NCI-H1694 (cell line): ENCODE measurements around the gene PLA2G4D.

Experiments
- DNase-seq: peaks from one replicate; lab custom pipeline; 2025; lab: John Stamatoyannopoulos, UW

PLA2G4D gene

GRCh38 chr15:42050484-42051255 is 43.7 kb downstream of the PLA2G4D start:
- DNase-seq = no peak

GRCh38 chr15:42048821-42049200 is 45.6 kb downstream of the PLA2G4D start:
- DNase-seq = no peak

- DNase-seq = no peak
These were observed 46.1 kb downstream of the PLA2G4D start for GRCh38 chr15:42048080-42048820.

GRCh38 chr15:42046597-42046996 is 47.8 kb downstream of the PLA2G4D start:
- no peak for DNase-seq

GRCh38 chr15:42045211-42045615 is 49.1 kb downstream of the PLA2G4D start:
- no peak for DNase-seq

GRCh38 chr15:42042602-42043400 is 51.6 kb downstream of the PLA2G4D start:
- no peak for DNase-seq

- DNase-seq = no peak
These were observed 56.0 kb downstream of the PLA2G4D start for GRCh38 chr15:42038401-42038800.

- DNase-seq = no peak
These were observed 56.7 kb downstream of the PLA2G4D start for GRCh38 chr15:42037656-42038055.

GRCh38 chr15:42036966-42037365 is 57.4 kb downstream of the PLA2G4D start:
- DNase-seq = no peak

GRCh38 chr15:42036112-42036905 is 58.1 kb downstream of the PLA2G4D start:
- no peak for DNase-seq

- DNase-seq = no peak
These were observed 59.0 kb downstream of the PLA2G4D start for GRCh38 chr15:42035435-42035761.

GRCh38 chr15:42034628-42035434 is 59.5 kb downstream of the PLA2G4D start:
- DNase-seq = no peak

GRCh38 chr15:42033214-42033873 is 61.0 kb downstream of the PLA2G4D start:
- DNase-seq = no peak

- DNase-seq = no peak
These were observed 61.8 kb downstream of the PLA2G4D start for GRCh38 chr15:42032376-42033213.

GRCh38 chr15:42031198-42031915 is 63.0 kb downstream of the PLA2G4D start:
- DNase-seq = no peak

- DNase-seq = no peak
These were observed 66.8 kb downstream of the PLA2G4D start for GRCh38 chr15:42027521-42027920.

- no peak for DNase-seq
These were observed 70.1 kb downstream of the PLA2G4D start for GRCh38 chr15:42024303-42024702.

GRCh38 chr15:42021593-42021992 is 72.8 kb downstream of the PLA2G4D start:
- DNase-seq = no peak

GRCh38 chr15:42020713-42021273 is 73.6 kb downstream of the PLA2G4D start, which contains the start of gene PLA2G4E:
TSS of gene PLA2G4E (minus strand) at chr15:42021042. CDS start at chr15:42021030, 12 bp downstream.
- no peak for DNase-seq
